ENCODE data around the gene KANSL2. TPM values are rescaled to one million over a fixed set of nuclear protein-coding genes. Genes with fewer than 3 reads are reported as not detected.
"Not testable (repeated sequence)": the region's sequence is repeated elsewhere in the genome, so short reads cannot be mapped to it uniquely, and the experiment has no call there.

Gene KANSL2
- total and polyA plus RNA-seq, 12 donors = 17.3 to 36.4 (median 22.0) TPM

DNA sequence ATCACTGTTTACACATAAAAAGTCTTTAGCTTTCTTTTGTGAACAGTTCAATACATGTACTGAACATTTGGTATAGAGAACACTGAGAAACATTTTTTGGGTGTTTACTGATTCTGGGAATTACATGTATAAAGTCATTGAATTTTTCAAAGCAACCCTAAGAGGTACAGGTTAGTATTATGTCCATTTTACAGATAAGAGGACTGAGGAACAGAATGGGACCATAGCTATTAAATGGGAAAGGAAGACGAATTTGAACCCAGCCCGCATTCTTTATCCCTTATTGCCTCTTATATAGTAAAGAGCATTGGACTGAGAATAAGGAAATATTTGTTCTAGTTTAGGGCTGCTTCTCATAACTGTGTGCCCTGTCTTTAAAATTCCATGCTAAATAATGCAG, 889 bp upstream of the KANSL2 start:
- peaks cover 0 to 37% (median 12%) of the 10 kb centered on the region in 9 donors for H3K36me3 ChIP-seq
- DNase-seq (no peak), ATAC-seq (no peak)
- TF ChIP-seq, protein P1, sequence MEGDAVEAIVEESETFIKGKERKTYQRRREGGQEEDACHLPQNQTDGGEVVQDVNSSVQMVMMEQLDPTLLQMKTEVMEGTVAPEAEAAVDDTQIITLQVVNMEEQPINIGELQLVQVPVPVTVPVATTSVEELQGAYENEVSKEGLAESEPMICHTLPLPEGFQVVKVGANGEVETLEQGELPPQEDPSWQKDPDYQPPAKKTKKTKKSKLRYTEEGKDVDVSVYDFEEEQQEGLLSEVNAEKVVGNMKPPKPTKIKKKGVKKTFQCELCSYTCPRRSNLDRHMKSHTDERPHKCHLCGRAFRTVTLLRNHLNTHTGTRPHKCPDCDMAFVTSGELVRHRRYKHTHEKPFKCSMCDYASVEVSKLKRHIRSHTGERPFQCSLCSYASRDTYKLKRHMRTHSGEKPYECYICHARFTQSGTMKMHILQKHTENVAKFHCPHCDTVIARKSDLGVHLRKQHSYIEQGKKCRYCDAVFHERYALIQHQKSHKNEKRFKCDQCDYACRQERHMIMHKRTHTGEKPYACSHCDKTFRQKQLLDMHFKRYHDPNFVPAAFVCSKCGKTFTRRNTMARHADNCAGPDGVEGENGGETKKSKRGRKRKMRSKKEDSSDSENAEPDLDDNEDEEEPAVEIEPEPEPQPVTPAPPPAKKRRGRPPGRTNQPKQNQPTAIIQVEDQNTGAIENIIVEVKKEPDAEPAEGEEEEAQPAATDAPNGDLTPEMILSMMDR (IDR thresholded peaks at IDR 0.05) = no peak
- H3K4me1 ChIP-seq = peaks cover 3 to 41% (median 38%) of the 10 kb centered on the region in 9 donors
- 92 to 93% methylated on average over 2 of the region's 2 CpGs for WGBS, 2 donors
- intact Hi-C loops (cut with DNase I) = loop anchor here in 1 of 10 donors (1.0 to 5.0 kb wide), 2 partner anchors 33 to 104 kb away; partner anchors contain the start of genes ADCY6 and CCNT1
- no peaks in the 10 kb centered on the region for H3K27me3 ChIP-seq
- H3K4me3 ChIP-seq = peak overlapping the region; percentile 30 to 98 (median 85)
- peak overlapping the region in 3 of 10 donors; percentile 94 to 95 (median 94) for H3K27ac ChIP-seq
- no peaks in the 10 kb centered on the region for H3K9me3 ChIP-seq

DNA sequence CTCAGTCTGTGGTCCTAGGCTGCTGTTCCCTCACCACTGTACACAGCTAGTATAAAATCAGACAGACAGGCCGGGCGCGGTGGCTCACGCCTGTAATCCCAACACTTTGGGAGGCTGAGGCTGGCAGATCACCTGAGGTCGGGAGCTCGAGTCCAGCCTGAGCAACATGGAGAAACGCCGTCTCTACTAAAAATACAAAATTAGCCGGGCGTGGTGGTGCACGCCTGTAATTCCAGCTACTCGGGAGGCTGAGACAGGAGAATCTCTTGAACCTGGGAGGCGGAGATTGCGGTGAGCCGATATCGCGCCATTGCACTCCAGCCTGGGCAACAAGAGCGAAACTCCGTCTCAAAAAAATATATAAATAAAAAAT, 481 bp upstream of the KANSL2 start:
- Histone ChIP-seq H3K4me3 (peak overlapping the region; percentile 30 to 98 (median 85)), H3K4me1 (peaks cover 3 to 45% (median 42%) of the 10 kb centered on the region in 9 donors), H3K27ac (peak overlapping the region in 8 of 10 donors; percentile 46 to 99 (median 96)), H3K36me3 (peaks cover 0 to 37% (median 12%) of the 10 kb centered on the region in 9 donors)
- intact Hi-C loops (cut with DNase I) = loop anchor here in 1 of 10 donors (1.0 to 5.0 kb wide), 2 partner anchors 34 to 105 kb away; partner anchors contain the start of genes ADCY6 and CCNT1
- H3K27me3 ChIP-seq, DNase-seq, H3K9me3 ChIP-seq, ATAC-seq: not testable (repeated sequence)
- 19 to 20% methylated on average over 19 of the region's 19 CpGs for WGBS, 2 donors

DNA sequence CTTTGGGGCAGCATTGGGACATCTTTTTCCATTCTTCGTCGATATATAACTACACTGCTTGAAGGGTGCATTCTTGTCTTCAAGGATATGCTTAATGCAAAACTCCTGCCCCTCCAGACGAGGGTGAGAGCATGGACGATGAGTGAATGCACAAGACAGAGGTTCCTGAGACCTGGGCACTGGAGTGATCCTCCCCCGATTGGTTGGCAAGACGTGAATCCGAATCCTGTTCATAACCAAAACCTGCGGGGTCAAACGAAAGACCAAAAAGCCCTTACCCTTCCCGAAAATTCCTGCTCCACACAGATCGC, 684 bp downstream of the KANSL2 start:
- DNase-seq = no peak
- TF ChIP-seq, protein P1 (IDR thresholded peaks at IDR 0.05) = no peak
- no peaks in the 10 kb centered on the region for H3K27me3 ChIP-seq
- WGBS, 2 donors = 0 to 1% methylated on average over 11 of the region's 11 CpGs
- H3K9me3 ChIP-seq = no peaks in the 10 kb centered on the region
- peaks cover 3 to 54% (median 49%) of the 10 kb centered on the region in 9 donors for H3K4me1 ChIP-seq
- peak in 5 of 8 donors; percentile 0 to 4 (median 2) for ATAC-seq
- H3K27ac ChIP-seq = peak overlapping the region in 9 of 10 donors; percentile 89 to 99 (median 95)
- peaks cover 0 to 43% (median 12%) of the 10 kb centered on the region in 9 donors for H3K36me3 ChIP-seq
- intact Hi-C loops (cut with DNase I) = loop anchor here in 1 of 10 donors (5.0 kb wide), 1 partner anchor 106 kb away; the partner anchor contains the start of gene ADCY6
- H3K4me3 ChIP-seq = peak overlapping the region; percentile 72 to 98 (median 86)

DNA sequence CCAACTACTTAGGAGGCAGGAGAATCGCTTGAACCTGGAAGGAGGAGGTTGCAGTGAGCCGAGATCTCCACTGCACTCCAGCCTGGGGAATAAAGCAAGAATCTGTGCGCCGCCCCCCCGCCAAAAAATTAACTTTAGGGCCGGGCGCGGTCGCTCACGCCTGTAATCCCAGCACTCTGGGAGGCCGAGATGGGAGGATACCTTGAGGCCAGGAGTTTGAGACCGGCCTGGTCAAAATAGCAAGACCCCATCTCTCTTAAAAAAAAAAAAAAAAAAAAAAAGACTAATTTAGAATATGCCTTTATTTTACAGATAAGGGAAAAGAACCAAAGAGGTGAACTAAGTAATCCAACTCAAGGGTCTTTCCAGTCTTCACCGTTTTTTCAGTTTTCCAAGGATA, 1.2 kb downstream of the KANSL2 start:
- Histone ChIP-seq H3K36me3 (peaks cover 0 to 48% (median 12%) of the 10 kb centered on the region in 9 donors), H3K27ac (peak overlapping the region in 4 of 10 donors; percentile 95 to 99 (median 98)), H3K4me1 (peaks cover 3 to 58% (median 50%) of the 10 kb centered on the region in 9 donors), H3K27me3 (no peaks in the 10 kb centered on the region), H3K4me3 (peak overlapping the region; percentile 72 to 98 (median 86)), H3K9me3 (no peaks in the 10 kb centered on the region)
- no peak for ATAC-seq
- DNase-seq = peak in 1 of 2 donors; percentile 6
- 85 to 86% methylated on average over 13 of the region's 13 CpGs for WGBS, 2 donors
- TF ChIP-seq, protein P1 (IDR thresholded peaks at IDR 0.05) = no peak
- intact Hi-C loops (cut with DNase I) = loop anchor here in 1 of 10 donors (5.0 kb wide), 1 partner anchor 106 kb away; the partner anchor contains the start of gene ADCY6
